Measurements from ENCODE around the gene FTO.

Gene FTO

GRCh38 chr16:53901408-53901807, 197.5 kb downstream of the FTO start:
- no peak for DNase-seq (ENCODE audit: low spot score)

GRCh38 chr16:53904533-53904932, 200.6 kb downstream of the FTO start:
- no peak for DNase-seq (ENCODE audit: low spot score)

- no peak for DNase-seq (ENCODE audit: low spot score)
Measured at GRCh38 chr16:53905028-53905427, 201.1 kb downstream of the FTO start.

- DNase-seq (ENCODE audit: low spot score) = no peak
Measured at GRCh38 chr16:53908731-53909130, 204.8 kb downstream of the FTO start.

GRCh38 chr16:53910990-53911389, 207.0 kb downstream of the FTO start:
- DNase-seq (ENCODE audit: low spot score) = no peak

- no peak for DNase-seq (ENCODE audit: low spot score)
Measured at GRCh38 chr16:53911513-53911912, 207.6 kb downstream of the FTO start.

- no peak for DNase-seq (ENCODE audit: low spot score)
Measured at GRCh38 chr16:53912155-53912554, 208.2 kb downstream of the FTO start.

- DNase-seq (ENCODE audit: low spot score) = peak; percentile 76
Measured at GRCh38 chr16:53913099-53913870, 209.3 kb downstream of the FTO start.

GRCh38 chr16:53913920-53914319, 210.0 kb downstream of the FTO start:
- no peak for DNase-seq (ENCODE audit: low spot score)

- DNase-seq (ENCODE audit: low spot score) = no peak
Measured at GRCh38 chr16:53914736-53915135, 210.8 kb downstream of the FTO start.

GRCh38 chr16:53915452-53916160, 211.7 kb downstream of the FTO start:
- DNase-seq (ENCODE audit: low spot score) = no peak

GRCh38 chr16:53920988-53921387, 217.0 kb downstream of the FTO start:
- DNase-seq (ENCODE audit: low spot score) = no peak

- no peak for DNase-seq (ENCODE audit: low spot score)
Measured at GRCh38 chr16:53922067-53922806, 218.3 kb downstream of the FTO start.

GRCh38 chr16:53922807-53923571, 219.0 kb downstream of the FTO start:
- DNase-seq (ENCODE audit: low spot score) = no peak

- no peak for DNase-seq (ENCODE audit: low spot score)
Measured at GRCh38 chr16:53924331-53925106, 220.6 kb downstream of the FTO start.

- DNase-seq (ENCODE audit: low spot score) = no peak
Measured at GRCh38 chr16:53925107-53925410, 221.1 kb downstream of the FTO start.

GRCh38 chr16:53925526-53925925, 221.6 kb downstream of the FTO start:
- no peak for DNase-seq (ENCODE audit: low spot score)

- DNase-seq (ENCODE audit: low spot score) = no peak
Measured at GRCh38 chr16:53926209-53926608, 222.3 kb downstream of the FTO start.

GRCh38 chr16:53932975-53933374, 229.0 kb downstream of the FTO start:
- no peak for DNase-seq (ENCODE audit: low spot score)

GRCh38 chr16:53933407-53933806, 229.5 kb downstream of the FTO start:
- no peak for DNase-seq (ENCODE audit: low spot score)

GRCh38 chr16:53936052-53936451, 232.1 kb downstream of the FTO start:
- DNase-seq (ENCODE audit: low spot score) = no peak

- no peak for DNase-seq (ENCODE audit: low spot score)
Measured at GRCh38 chr16:53936529-53936928, 232.6 kb downstream of the FTO start.

Measured in GM03348 (cell line).